ENCODE results near the gene TEX101.
"Not testable (repeated sequence)": the region's sequence is repeated elsewhere in the genome, so short reads cannot be mapped to it uniquely, and the experiment has no call there.

TEX101 gene

DNA sequence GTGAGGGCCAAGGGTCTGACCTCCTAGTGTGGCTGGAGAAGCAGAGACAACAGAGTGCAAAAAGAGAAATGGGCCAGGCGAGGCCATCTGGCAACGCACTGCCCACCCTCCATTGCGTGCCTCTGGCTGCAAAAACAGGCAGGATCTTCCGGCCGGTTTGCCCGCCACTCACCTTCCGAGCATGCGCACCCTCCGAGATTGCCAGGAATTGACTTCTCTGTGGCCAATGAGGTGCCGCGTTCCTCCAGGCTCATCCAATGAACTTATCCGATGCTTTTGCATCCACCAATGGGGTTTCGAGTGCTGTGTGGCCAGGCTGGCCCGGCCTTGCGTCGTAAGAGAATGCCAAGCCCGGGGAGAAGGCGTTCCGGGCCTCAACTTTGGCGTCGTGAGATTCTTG is at the start of gene TEX101:
TSS of gene TEX101 (plus strand) at position 337 of the 400 bp plus-strand sequence. CDS start 1,030 bp downstream, outside the sequence.
- FAIRE-seq: no peak

DNA sequence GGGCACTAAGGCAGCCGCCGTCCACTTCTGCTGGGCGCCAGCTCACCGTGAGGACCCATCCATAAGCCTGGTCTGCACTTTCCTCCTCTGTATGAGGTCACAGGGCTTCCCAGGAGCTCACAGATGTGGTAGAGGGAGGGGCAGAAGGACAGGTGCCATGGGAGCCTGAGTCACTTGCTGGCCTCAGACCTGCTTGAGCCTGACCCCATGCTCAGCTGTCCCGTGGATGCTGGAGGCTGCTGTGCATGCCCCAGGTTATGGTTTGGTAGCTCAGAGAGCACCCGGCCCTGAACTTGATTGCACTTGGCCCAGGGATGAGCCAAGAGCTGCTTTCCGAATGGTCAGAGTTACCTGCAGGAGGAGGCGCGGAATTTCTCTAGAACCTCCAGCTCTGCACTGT is 49.0 kb upstream of the TEX101 start:
- not testable (repeated sequence) for FAIRE-seq

DNA sequence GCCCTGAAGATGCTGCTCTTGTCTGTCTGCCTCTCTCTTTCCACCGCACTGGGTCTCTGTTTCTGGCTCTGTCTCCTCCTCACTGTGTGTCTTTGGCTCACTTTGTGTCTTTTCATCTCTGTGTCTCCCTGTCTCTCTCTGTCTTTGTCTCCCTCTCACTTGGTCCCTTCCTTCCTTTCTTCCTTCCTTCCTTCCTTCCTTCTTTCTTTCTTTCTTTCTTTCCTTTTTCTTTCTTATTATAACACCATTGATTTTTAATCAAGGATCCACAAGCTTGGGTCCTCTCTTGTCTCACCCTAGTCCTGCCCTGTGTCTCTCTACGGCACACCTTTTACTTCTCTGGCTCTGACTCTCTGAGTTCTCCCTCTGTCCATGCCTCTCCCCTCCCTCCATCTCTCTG is 46.9 kb upstream of the TEX101 start:
- no peak for FAIRE-seq

DNA sequence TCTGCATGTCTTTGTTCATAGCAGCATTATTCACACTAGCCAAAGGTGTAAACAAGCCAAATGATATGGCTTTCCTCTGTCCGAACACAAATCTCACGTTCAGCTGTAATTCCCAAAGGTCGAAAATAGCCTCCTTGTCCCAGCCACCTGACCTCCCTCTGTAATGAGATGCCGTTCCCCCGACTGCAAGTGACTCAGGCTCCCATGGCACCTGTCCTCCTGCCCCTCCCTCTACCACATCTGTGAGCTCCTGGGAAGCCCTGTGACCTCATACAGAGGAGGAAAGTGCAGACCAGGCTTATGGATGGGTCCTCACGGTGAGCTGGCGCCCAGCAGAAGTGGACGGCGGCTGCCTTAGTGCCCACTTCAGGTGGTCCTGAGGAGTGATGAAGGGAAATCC is 45.8 kb upstream of the TEX101 start:
- FAIRE-seq: not testable (repeated sequence)

GRCh38 chr19:43371909-43372308 is 42.8 kb upstream of the TEX101 start:
- no peak for FAIRE-seq

DNA sequence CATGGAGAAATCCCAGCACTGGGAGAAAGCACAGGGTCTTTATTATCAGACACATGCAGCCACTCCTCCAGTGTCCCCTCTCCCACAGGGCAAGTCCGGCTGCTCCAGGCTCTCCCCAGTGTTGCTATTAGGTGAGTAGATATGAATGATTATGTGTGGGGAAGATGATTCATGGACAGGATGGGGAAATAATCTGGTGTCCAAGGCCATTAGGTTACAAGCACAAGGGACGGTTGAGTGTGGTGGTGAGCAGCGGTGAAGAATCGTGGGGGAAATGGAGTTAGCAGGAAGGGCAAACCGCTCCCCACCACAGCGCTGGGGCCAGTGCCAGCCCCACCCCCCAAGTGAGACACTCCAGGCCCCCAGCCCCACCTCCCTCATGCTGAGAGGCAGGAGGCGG is 42.2 kb upstream of the TEX101 start:
- FAIRE-seq: no peak

DNA sequence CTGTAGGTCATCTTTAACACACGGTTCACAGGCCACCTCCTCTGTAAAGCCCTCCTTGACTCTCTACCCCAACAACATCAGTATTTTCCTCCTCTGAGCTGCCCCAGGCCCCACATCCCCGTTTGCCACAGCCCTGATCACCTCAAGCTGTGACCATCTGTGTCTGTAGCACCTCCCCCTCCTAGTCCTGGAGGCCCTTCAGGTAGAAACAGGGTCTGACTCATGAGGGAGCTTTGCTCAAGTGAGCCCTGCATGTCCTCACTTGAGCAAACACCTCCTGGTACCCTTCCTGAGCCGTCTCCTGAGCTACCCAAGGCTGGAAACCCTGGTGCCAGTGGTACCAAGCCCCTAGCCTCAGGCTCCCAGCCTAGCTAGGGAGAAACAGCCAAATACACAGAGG is 37.1 kb upstream of the TEX101 start:
- not testable (repeated sequence) for FAIRE-seq

- no peak for FAIRE-seq
Measured at GRCh38 chr19:43380008-43380407, 34.7 kb upstream of the TEX101 start.

GRCh38 chr19:43380771-43381386 is 33.8 kb upstream of the TEX101 start:
- no peak for FAIRE-seq

GRCh38 chr19:43382586-43383216 is 32.0 kb upstream of the TEX101 start:
- not testable (repeated sequence) for FAIRE-seq

DNA sequence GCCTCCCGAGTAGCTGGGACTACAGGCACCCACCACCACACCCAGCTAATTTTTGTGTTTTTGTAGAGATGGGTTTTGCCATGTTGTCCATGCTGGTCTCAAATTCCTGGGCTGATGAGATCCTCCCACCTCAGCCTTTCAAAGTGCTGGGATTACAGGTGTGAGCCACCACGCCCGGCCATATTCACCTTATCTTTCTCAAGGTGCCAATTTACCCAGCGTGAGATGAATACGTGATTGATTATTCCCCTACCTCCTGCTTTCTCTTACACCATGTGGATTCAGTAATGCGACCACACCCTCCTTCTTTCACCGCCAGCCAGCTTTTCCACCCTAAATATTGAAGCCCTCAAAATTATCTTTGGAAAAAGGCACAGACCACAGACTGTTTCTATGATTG is 31.4 kb upstream of the TEX101 start:
- not testable (repeated sequence) for FAIRE-seq

DNA sequence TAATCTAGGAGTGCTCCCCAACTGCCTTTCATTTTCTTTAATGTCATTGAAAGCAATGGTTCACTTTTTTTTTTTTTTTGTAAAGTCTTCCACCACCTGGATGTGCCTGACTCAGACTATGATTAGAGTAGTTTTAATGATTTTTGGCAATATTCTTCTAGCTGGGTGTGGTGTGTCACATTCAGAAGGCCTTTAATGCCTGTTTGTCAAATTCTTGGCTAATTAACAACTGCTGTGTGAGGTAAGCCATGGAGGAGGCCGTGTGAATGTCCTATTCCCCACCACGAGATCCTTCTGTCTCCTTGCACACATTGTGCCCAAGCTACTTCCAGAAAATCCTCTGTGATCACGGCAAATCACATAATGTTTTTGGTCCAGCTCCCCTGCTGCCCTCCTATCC is 30.9 kb upstream of the TEX101 start:
- not testable (repeated sequence) for FAIRE-seq

DNA sequence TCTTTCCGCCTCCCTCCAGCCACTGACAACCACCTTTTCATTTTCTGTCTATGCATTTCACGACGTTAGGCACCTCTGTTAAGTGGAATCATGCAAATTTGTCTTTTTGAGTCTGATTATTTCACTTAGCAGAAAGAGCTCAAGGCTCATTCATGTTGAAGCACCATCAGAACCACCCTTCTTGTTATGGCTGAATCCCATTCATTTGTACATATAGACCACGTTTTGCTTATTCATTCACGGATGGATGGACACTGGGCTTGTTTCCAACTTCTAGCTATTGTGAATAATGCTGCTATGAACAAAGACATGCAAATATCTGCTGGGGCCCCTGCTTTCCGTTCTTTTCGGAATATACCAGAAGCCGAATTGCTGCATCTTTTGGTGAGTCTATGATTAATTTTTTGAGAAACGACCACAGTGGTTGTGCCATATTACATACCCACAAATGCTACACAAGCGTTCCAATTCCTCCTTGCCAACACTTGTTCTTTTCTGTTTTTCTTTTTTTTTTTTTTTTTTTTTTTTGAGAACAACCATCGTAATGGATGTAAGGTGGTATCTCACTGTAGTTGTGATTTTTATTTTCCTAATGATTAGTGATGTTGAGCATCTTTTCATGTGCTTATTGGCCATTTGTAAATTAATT is 23.7 kb upstream of the TEX101 start:
- FAIRE-seq: not testable (repeated sequence)

DNA sequence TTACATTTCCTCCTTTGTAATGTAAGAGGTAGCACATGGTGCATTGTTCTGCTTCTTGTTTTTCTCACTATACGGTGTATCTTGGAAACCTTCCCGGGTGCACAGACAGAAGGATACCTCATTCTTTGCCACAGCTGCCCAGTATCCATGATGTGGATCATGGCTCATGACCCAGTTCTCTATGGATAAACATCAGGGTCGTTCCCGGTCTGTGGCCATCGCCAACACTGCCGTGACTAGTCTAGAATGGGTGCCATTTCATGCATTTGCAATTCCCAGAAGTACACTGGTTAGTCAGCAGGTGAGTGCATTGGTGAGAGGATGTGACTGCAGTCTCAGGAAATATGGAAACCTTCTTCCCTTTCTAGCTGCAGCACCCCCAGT is 23.1 kb upstream of the TEX101 start:
- FAIRE-seq: not testable (repeated sequence)

DNA sequence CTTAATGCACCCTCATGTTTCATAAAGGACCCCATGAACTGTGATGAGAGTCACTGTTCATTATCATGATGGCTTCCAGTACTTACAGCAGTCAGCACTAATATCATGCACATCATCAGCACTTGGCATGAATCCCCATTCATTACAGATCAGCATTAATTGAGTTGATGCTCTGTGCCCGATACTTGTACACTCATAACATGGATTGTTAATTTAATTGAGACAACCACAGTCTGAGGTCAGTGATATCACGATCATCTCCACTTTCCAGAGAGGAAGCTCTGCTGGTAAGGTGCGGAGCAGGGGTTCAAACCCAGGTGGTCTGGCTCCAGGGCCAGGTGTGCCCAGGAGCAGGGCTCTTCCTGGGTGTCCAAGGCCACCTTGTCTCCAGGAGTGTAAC is 21.2 kb upstream of the TEX101 start:
- FAIRE-seq: not testable (repeated sequence)

DNA sequence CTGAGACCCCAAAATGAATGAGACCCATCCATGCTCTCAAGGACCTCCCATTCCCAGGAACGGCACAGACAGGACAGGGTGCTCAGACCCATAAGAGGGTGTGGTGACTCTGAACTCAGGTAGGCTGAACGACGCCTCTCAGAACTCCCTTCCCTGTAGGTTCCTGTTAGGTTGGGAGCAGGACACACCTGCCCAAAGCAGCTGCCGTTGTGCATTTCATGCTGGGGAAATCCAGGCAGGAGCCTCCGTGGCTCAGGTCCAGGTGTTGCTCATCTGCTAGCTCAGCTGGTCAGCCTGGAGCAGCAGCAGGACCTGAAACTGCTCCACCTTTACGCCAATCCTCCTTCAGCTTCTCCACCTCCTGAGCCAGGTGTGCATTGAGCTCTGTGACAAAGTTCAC is 19.1 kb upstream of the TEX101 start:
- no peak for FAIRE-seq

- FAIRE-seq: no peak
Measured at GRCh38 chr19:43406297-43406696, 8.4 kb upstream of the TEX101 start.

DNA sequence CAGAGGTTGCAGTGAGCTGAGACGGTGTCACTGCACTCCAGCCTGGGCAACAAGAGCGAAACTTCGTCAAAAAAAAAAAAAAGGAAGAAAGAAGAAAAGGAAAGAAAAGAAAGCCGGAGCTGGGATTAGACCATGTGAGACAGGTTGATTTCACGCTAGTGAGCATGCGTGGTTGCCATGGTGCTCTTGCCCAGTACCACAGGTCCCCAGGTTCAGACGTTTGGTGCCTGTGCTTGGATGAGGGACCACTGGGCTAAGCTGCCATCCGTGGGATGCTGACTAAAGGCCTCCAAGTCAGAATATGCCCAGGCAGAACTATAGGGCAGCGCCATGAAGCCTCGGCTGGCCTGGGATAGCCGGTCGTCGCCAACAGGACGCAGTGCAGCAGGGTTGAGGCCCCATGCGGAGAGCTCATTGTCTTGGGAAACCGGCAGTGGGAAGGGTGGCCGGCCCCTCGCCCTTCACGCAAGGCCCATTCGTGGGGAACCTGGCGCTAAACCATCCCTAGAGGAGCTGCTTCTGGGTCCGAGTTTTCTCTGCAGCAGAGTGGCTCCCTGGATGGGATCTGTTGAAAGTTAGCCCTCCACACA is 7.2 kb upstream of the TEX101 start:
- FAIRE-seq: no peak

GRCh38 chr19:43408043-43408442 is 6.6 kb upstream of the TEX101 start:
- no peak for FAIRE-seq

GRCh38 chr19:43409415-43409814 is 5.3 kb upstream of the TEX101 start:
- FAIRE-seq: no peak

GRCh38 chr19:43412441-43412840 is 2.2 kb upstream of the TEX101 start:
- no peak for FAIRE-seq

GRCh38 chr19:43416951-43417623 is 2.4 kb downstream of the TEX101 start:
- FAIRE-seq: no peak

- no peak for FAIRE-seq
Measured at GRCh38 chr19:43420954-43421353, 6.3 kb downstream of the TEX101 start.
